T-helper 17 cell (primary cell): ENCODE results near the gene KRIT1. TPM values are rescaled to one million over a fixed set of nuclear protein-coding genes. Genes with fewer than 3 reads are reported as not detected.
"Not testable (repeated sequence)": the region's sequence is repeated elsewhere in the genome, so short reads cannot be mapped to it uniquely, and the experiment has no call there.

Source experiments
- ATAC-seq: fragments of 150-1000 bp; cut with Tn5 transposase; 2 replicates; pipeline ENCODE4 v1.10.0; 2021; ENCODE audit warnings: mild to moderate bottlenecking, moderate library complexity
- DNase-seq, 3 donors: peaks; one replicate each; pipeline versions ENCODE4 v3.0.0 to v3.0.0-alpha.2; 2020 to 2021
- H3K9me3 ChIP-seq: one replicate; pipeline ENCODE4 v1.7.0; 2013; ENCODE audit warnings: low read length, mild to moderate bottlenecking; ENCODE audit not compliant: control insufficient read depth, poor library complexity, severe bottlenecking
- H3K27ac Mint-ChIP-seq: one replicate; pipeline ENCODE4 v1.8.0; 2022; ENCODE audit warnings: mild to moderate bottlenecking, moderate library complexity, mixed read lengths
- H3K27me3 Mint-ChIP-seq: one replicate; pipeline ENCODE4 v1.8.0; 2022; ENCODE audit warnings: mixed read lengths
- H3K36me3 Mint-ChIP-seq: one replicate; pipeline ENCODE4 v1.8.0; 2022; ENCODE audit warnings: low read depth, mixed read lengths
- H3K4me1 Mint-ChIP-seq: one replicate; pipeline ENCODE4 v1.8.0; 2022; ENCODE audit warnings: mild to moderate bottlenecking, mixed read lengths
- H3K4me3 Mint-ChIP-seq: one replicate; pipeline ENCODE4 v1.8.0; 2022; ENCODE audit warnings: mild to moderate bottlenecking, moderate library complexity, mixed read lengths
- total RNA-seq, 4 donors: library from RNA in 2 of 4; stranded (reverse) in 2 of 4; gene quantifications; one replicate each; pipeline ENCODE4 v1.2.3 and lab custom pipeline; 2022 to 2026

KRIT1 gene
- total RNA-seq, 2 donors from 2014 or later = 41.1 to 58.3 TPM

DNA sequence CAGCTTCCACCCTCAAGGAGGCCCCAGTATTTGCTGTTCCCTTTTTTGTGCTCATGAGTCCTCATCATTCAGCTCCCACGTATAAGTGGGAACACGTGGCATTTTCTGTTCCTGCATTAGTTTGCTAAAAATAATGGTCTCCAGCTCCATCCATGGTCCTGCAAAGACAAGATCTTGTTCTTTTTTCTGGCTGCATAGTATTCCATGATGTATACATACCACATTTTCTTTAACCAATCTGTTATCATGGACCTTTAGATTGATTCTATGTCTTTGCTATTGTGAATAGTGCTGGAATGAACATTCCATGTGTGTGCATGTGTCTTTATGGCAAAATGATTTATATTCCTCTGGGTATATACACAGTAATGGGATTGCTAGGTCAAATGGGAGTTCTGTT, 17.0 kb downstream of the KRIT1 start:
- no peaks in the 10 kb centered on the region for H3K9me3 ChIP-seq
- ATAC-seq = no peak
- no peak overlapping the region for H3K4me3 Mint-ChIP-seq
- H3K4me1 Mint-ChIP-seq = no peaks in the 10 kb centered on the region
- DNase-seq = no peak
- H3K27me3 Mint-ChIP-seq = no peaks in the 10 kb centered on the region
- H3K27ac Mint-ChIP-seq = peak overlapping the region; percentile 74
- H3K36me3 Mint-ChIP-seq = peaks cover 19% of the 10 kb centered on the region

DNA sequence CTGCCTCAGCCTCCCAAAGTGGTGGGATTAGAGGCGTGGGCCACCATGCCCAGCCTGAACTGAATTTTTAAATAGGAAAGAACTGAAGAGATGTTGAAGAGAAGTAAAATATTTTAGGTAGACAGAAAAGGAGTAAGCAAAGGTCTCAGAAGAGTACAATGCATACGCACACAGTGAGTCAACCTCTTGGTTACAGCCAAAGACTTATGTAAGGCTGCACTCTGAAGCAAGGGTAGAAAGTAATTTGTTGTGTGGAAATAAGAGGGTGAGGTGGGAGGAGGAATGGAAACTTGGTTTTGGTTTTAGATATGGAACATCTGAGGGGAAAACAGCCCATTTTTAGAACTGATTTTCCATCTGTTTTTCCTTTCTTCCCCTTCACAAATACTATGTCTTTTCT, 17.6 kb downstream of the KRIT1 start:
- no peaks in the 10 kb centered on the region for H3K9me3 ChIP-seq
- Mint-ChIP-seq H3K4me3 (no peak overlapping the region), H3K36me3 (peaks cover 19% of the 10 kb centered on the region), H3K27ac (peak overlapping the region; percentile 74), H3K4me1 (no peaks in the 10 kb centered on the region), H3K27me3 (no peaks in the 10 kb centered on the region)
- ATAC-seq = no peak
- no peak for DNase-seq

DNA sequence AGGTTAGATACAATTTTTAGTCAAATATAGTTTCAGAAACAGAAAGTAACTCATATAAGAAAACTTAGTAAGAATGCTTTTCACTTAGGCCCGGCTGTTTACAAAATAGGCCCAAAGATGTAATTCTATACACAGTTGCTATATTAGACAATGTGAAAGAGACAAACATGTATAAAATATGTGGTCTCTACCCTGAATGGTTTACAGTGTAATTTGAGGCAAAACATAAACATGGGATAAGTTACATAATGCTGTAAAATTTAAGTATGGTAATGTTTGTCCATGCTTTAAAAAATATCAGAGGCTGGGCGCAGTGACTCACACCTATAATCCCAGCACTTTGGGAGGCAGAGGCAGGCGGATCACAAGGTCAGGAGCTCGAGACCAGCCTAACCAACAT, 18.7 kb downstream of the KRIT1 start:
- H3K27me3 Mint-ChIP-seq = no peaks in the 10 kb centered on the region
- no peaks in the 10 kb centered on the region for H3K4me1 Mint-ChIP-seq
- ATAC-seq (no peak), DNase-seq (no peak)
- peak overlapping the region; percentile 19 for H3K27ac Mint-ChIP-seq
- peaks cover 19% of the 10 kb centered on the region for H3K36me3 Mint-ChIP-seq
- H3K4me3 Mint-ChIP-seq = no peak overlapping the region
- H3K9me3 ChIP-seq = no peaks in the 10 kb centered on the region

DNA sequence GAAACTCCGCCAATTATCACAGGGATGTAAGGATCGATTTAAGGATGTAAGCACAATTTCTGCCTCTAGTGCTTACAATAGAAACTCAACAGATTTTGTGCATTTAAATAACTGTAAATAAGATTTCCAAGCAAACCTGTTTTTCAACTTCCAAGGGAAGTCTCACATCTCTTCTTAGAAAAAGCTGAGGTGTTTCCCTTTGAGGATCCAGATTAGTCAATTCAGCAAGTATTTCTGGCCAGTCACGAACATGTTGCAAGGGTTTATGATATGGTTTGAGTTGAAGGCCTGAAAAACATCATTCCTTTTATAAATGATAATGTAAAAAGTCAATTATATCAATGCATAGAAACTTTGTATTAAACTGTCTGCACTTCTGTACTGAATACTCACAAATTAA, 23.9 kb downstream of the KRIT1 start:
- no peaks in the 10 kb centered on the region for H3K9me3 ChIP-seq
- Mint-ChIP-seq H3K36me3 (peaks cover 10% of the 10 kb centered on the region), H3K27me3 (no peaks in the 10 kb centered on the region), H3K27ac (no peak overlapping the region), H3K4me1 (no peaks in the 10 kb centered on the region), H3K4me3 (no peak overlapping the region)
- ATAC-seq (no peak), DNase-seq (no peak)

DNA sequence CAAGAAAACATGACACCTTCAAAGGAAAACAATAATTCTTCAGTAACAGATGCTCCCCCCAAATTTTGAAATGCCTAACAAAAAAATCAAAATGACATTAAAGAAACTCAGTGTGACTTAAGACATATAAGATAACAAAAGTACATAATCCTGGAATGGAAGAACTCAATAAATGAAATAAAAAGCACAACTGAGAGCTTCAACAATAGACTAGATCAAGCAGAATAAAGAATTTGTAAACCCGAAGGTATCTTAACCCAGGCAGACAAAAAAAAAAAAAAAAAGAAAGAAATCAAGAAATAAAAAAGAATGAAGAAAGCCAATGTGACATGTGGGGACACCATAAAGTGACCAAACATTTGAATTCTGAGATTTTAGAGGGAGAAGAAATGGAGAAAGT, 39.0 kb downstream of the KRIT1 start:
- H3K27ac Mint-ChIP-seq = no peak overlapping the region
- H3K9me3 ChIP-seq = no peaks in the 10 kb centered on the region
- H3K4me3 Mint-ChIP-seq = no peak overlapping the region
- peaks cover 15% of the 10 kb centered on the region for H3K4me1 Mint-ChIP-seq
- no peak for ATAC-seq
- no peak for DNase-seq
- H3K36me3 Mint-ChIP-seq = peaks cover 17% of the 10 kb centered on the region
- H3K27me3 Mint-ChIP-seq = no peaks in the 10 kb centered on the region

DNA sequence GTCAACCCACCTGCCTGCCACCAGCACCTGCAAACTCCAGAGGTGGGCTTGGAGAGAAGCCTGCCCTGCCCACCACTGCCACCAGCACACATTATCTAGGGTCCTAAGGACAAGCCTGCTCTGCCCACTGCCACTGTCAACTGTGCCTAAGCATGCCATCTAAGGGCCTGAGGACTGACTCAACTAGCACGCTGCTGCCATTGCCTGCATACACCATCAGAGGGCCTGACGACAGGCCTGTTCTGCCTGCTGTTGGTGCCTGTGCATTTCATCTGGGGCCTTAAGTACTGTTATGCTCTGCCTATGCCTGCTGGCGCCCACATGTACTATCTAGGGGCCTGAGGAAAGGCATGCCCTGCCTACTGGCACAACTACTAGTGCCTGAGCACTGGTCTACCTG, 39.7 kb downstream of the KRIT1 start:
- no peak for ATAC-seq
- no peaks in the 10 kb centered on the region for H3K27me3 Mint-ChIP-seq
- no peak overlapping the region for H3K4me3 Mint-ChIP-seq
- H3K4me1 Mint-ChIP-seq = peaks cover 15% of the 10 kb centered on the region
- no peak for DNase-seq
- H3K36me3 Mint-ChIP-seq = peaks cover 16% of the 10 kb centered on the region
- no peaks in the 10 kb centered on the region for H3K9me3 ChIP-seq
- H3K27ac Mint-ChIP-seq = no peak overlapping the region

DNA sequence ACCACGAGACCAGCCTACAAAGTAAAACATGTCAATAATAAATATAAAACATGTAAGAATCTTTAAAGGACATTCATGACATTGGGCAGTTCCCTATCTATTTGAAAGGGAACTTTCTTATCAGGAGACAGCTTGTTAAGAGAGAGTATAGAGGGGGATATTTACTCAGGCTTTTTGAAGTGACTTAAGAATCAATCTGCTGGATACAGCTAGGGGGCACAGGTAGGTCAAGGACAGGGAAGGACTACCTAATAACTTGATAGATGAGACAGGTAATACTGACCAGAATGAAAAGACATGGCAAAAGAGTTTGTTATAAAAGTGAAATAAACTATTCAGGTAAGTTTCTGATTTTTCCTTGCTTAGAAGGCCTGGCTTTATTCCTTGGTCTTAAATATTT, 44.9 kb downstream of the KRIT1 start:
- no peak overlapping the region for H3K4me3 Mint-ChIP-seq
- peaks cover 11% of the 10 kb centered on the region for H3K36me3 Mint-ChIP-seq
- no peak overlapping the region for H3K27ac Mint-ChIP-seq
- DNase-seq (no peak), ATAC-seq (no peak)
- H3K4me1 Mint-ChIP-seq = no peaks in the 10 kb centered on the region
- H3K9me3 ChIP-seq = no peaks in the 10 kb centered on the region
- H3K27me3 Mint-ChIP-seq = no peaks in the 10 kb centered on the region

DNA sequence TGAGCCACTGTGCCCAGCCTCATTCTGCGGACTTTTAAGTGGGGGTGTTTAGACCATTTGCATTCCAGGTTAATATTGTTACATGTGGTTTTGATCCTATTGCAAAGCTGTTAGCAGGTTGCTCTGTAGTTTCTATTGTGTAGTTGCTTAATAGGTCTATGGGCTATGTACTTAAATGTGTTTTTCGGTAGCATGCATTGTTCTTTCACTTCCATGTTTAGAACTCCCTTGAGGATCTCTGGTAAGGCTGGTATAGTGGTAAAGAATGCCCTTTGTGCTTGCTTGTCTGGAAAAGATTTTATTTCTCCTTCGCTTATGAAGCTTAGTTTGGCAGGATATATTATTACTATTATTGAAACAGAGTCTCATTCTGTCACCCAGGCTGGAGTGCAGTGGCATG, 53.4 kb downstream of the KRIT1 start:
- ATAC-seq = no peak
- Mint-ChIP-seq H3K4me1 (no peaks in the 10 kb centered on the region), H3K27me3 (no peaks in the 10 kb centered on the region), H3K36me3 (peaks cover 3% of the 10 kb centered on the region), H3K27ac (no peak overlapping the region), H3K4me3 (no peak overlapping the region)
- no peaks in the 10 kb centered on the region for H3K9me3 ChIP-seq
- DNase-seq = no peak

DNA sequence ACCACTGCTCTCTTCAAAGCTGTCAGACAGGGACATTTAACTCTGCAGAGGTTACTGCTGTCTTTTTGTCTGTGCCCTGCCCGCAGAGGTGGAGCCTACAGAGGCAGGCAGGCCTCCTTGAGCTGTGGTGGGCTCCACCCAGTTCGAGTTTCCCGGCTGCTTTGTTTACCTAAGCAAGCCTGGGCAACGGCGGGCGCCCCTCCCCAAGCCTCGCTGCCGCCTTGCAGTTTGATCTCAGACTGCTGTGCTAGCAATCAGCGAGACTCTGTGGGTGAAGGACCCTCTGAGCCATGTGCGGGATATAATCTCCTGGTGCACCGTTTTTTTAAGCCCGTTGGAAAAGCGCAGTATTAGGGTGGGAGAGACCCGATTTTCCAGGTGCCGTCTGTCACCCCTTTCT, 56.5 kb downstream of the KRIT1 start:
- H3K9me3 ChIP-seq, H3K36me3 Mint-ChIP-seq, H3K4me3 Mint-ChIP-seq, H3K27me3 Mint-ChIP-seq, H3K4me1 Mint-ChIP-seq, H3K27ac Mint-ChIP-seq, DNase-seq, ATAC-seq: not testable (repeated sequence)

DNA sequence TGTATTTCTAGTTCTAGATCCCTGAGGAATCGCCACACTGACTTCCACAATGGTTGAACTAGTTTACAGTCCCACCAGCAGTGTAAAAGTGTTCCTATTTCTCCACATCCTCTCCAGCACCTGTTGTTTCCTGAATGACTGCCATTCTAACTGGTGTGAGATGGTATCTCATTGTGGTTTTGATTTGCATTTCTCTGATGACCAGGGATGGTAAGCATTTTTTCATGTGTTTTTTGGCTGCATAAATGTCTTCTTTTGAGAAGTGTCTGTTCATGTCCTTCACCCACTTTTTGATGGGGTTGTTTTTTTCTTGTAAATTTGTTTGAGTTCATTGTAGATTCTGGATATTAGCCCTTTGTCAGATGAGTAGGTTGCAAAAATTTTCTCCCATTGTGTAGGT, 61.4 kb downstream of the KRIT1 start:
- H3K4me1 Mint-ChIP-seq, DNase-seq, H3K4me3 Mint-ChIP-seq, H3K27ac Mint-ChIP-seq, H3K27me3 Mint-ChIP-seq, H3K9me3 ChIP-seq, H3K36me3 Mint-ChIP-seq, ATAC-seq: not testable (repeated sequence)

DNA sequence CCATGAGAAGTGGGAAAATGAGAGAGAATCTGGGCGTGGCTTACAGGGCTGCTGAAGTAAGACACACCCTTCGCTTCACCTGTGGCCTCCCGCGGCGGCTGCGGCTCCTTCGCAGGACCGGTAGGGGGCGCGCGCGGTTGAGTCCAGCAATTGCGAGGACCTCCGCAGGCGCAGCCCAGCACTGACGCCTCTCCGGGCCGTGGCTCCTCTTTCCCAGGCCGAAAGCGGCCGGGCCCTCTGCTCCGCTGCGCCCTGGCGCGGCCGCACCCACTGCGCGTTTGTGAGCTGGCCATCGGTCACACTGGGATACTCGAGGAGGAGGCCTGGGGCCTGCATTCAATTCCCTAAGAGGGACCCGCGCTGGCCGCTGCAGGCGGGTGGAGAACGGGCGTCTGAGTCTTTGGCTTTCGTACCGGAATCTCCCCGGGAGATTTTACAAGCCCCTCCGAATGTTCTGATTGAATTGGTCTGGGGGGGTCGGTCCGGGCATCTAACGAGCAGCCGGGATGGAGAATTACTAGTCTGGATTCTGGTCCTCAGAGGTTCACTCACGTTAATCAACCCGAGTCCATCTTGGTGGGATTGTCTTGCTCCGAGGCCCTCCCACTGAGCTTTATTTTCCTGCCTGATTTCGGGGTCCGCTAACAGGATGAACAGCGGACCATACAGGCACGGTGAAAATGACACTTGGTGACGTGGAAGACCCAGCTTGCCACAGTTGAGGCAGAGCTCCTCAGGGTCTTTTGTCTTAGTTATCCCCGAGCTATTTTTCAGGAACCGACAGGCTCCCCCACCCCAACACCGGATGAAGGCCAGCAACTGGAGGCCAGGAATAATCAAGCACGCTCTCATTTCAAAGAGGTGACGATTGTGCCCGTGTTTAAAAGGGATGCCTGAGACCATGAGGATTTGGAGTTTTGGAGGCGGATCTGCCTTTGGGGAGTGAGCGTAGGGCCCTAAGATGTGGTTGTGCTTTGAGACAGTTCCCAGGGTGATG, 66.5 kb downstream of the KRIT1 start, which contains the start of gene LRRD1:
Gene LRRD1 (minus strand): TSS at position 215 of the 997 bp plus-strand sequence. CDS start 13,940 bp downstream, outside the sequence.
- Mint-ChIP-seq H3K27ac (peak within 1 kb of the TSS; percentile 29), H3K36me3 (no peaks in the 10 kb centered on the region), H3K4me1 (peaks cover 6% of the 10 kb centered on the region), H3K4me3 (peak within 1 kb of the TSS; percentile 80), H3K27me3 (peaks cover 5% of the 10 kb centered on the region)
- DNase-seq (peak; percentile 82 to 94 (median 82)), ATAC-seq (peak; percentile 100)
- no peaks in the 10 kb centered on the region for H3K9me3 ChIP-seq

DNA sequence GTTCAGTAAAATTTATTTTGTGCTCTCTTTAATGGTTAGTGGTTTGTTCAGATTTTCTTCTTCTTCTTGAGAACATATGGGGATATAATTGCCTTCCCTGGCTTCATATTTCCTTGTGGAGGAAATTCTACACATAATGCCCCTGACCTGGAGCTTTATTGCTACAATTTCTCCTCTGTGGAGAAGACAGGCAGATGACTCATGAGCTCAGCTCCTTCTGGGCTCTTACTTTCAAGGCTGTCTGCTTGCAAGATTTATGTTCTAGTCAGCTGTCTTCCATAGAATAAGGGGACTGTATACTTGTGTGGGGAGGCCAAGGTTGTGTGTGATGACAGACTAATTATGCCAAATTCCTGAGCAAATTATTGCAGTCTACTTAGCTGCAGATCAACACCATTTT, 68.4 kb downstream of the KRIT1 start:
- Mint-ChIP-seq H3K27me3 (peaks cover 11% of the 10 kb centered on the region), H3K4me1 (peaks cover 6% of the 10 kb centered on the region), H3K4me3 (no peak overlapping the region), H3K27ac (no peak overlapping the region), H3K36me3 (no peaks in the 10 kb centered on the region)
- ATAC-seq (no peak), DNase-seq (no peak)
- no peaks in the 10 kb centered on the region for H3K9me3 ChIP-seq

DNA sequence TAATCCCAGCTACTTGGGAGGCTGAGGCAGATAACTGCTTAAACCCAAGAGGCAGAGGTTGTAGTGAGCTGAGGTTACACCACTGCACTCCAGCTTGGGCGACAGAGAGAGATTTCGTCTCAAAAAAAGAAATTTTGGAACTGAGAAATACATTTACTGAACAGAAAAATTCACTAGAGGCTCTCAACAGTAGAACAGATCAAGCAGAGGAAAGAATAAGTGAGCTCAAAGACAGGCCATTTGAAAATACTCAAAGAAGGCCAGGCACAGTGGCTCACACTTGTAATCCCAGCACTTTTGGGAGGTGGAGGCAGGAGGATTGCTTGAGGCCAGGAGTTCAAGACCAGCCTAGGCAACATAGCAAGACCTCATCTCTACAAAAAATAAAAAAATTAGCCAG, 76.2 kb downstream of the KRIT1 start:
- peaks cover 12% of the 10 kb centered on the region for H3K27me3 Mint-ChIP-seq
- H3K36me3 Mint-ChIP-seq, H3K27ac Mint-ChIP-seq, DNase-seq, H3K4me1 Mint-ChIP-seq, ATAC-seq, H3K4me3 Mint-ChIP-seq, H3K9me3 ChIP-seq: not testable (repeated sequence)

DNA sequence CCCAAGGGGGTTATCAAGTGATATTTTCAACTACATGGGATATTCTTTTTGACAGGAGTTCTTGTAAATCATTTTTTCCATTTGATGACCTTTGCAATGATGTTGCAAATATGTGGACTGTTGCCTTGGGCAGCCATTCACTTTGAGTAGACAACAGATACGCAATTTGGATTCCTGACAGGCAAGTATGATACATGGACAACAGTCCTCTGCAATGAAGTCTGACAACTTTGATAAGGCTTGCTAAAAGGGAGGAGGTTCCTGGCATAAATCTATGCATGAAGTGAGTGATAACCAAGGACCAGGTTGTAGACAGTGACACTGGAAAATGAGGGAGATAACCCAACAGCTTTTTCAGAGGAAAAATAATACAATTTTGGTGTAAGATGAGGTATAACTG, 84.4 kb downstream of the KRIT1 start:
- no peak overlapping the region for H3K4me3 Mint-ChIP-seq
- H3K9me3 ChIP-seq = no peaks in the 10 kb centered on the region
- ATAC-seq = no peak
- DNase-seq = no peak
- no peak overlapping the region for H3K27ac Mint-ChIP-seq
- H3K36me3 Mint-ChIP-seq = peaks cover 3% of the 10 kb centered on the region
- peaks cover 6% of the 10 kb centered on the region for H3K4me1 Mint-ChIP-seq
- peaks cover 39% of the 10 kb centered on the region for H3K27me3 Mint-ChIP-seq
